LNCaP clone FGC (cell line): ENCODE results near the gene STAP2.
"Not testable (repeated sequence)": the region's sequence is repeated elsewhere in the genome, so short reads cannot be mapped to it uniquely, and the experiment has no call there.

Source experiments
- DNase-seq: peaks from one replicate; pipeline ENCODE4 v3.0.0-alpha.2; 2011; ENCODE audit warnings: low read depth
- H3K4me3 ChIP-seq: 2 replicates; pipeline ENCODE4 v1.5.1; 2011; ENCODE audit warnings: mild to moderate bottlenecking, low read depth, low read length, control low read depth
- CTCF ChIP-seq: IDR thresholded peaks from 2 replicates; pipeline ENCODE4 v1.5.1; 2012; ENCODE audit warnings: mild to moderate bottlenecking; ENCODE audit not compliant: control insufficient read depth, insufficient read depth; ENCODE audit errors: extremely low read depth

Gene STAP2

GRCh38 chr19:4352701-4353121 is 14.1 kb upstream of the STAP2 start:
- TF ChIP-seq CTCF, result peak; percentile 80
- no peak for DNase-seq

DNA sequence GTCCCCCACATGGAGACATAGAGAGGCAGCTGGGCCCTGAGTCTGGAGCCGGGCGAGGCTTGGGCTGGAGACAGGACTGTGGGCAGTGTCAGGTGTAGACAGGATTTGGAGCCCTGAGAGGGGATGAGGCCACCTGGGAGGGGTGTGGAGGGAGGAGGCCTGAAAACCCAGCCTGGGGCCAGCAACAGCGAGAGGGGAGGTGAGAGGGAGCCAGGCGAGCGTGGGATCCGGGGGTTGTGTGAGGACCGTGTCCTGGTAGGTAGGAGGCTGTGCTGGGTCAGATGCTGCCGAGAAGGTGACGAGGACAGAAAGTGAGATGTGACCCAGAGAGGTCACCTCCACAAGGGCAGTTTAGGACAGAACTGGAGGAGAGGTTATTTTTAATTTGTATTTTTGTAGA is 12.1 kb upstream of the STAP2 start:
- H3K4me3 ChIP-seq, result no peak overlapping the region
- TF ChIP-seq CTCF, result no peak
- no peak for DNase-seq

More at GRCh38 chr19:4352701-4353121, 14.1 kb upstream of the STAP2 start:
- no peak overlapping the region for H3K4me3 ChIP-seq

DNA sequence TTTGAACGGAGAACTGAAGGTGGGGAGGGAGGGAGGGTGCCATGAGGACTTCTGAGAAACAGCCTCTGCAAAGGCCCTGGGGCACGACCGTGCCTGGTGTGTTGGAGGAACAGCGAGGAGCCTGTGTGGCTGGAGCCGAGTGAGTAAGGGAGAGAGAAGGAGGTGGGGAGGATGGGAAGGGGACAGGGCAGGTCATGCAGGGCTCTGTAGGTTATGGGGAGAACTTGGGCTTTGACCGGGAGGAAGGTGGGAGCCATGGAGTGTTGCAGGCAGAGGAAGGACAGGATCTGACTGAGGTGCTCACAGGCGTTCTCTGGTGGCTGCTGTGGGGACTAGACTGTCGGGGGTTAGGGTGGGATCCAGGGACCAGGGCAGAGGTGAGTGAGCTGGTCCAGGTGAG is 11.5 kb upstream of the STAP2 start:
- no peak for TF ChIP-seq CTCF
- no peak overlapping the region for H3K4me3 ChIP-seq
- no peak for DNase-seq

- DNase-seq, result not testable (repeated sequence)
Measured at GRCh38 chr19:4349225-4349624, 10.6 kb upstream of the STAP2 start.

GRCh38 chr19:4347521-4347920 is 8.9 kb upstream of the STAP2 start:
- DNase-seq, result no peak
- H3K4me3 ChIP-seq, result no peak overlapping the region
- TF ChIP-seq CTCF, result no peak

More at GRCh38 chr19:4349225-4349624, 10.6 kb upstream of the STAP2 start:
- not testable (repeated sequence) for H3K4me3 ChIP-seq

- no peak for TF ChIP-seq CTCF
Measured at GRCh38 chr19:4346020-4346383, 7.4 kb upstream of the STAP2 start.

GRCh38 chr19:4345342-4346019 is 6.9 kb upstream of the STAP2 start:
- H3K4me3 ChIP-seq, result no peak overlapping the region
- no peak for DNase-seq
- no peak for TF ChIP-seq CTCF

More at GRCh38 chr19:4346020-4346383, 7.4 kb upstream of the STAP2 start:
- no peak for DNase-seq
- H3K4me3 ChIP-seq, result no peak overlapping the region
